IMR-90 (cell line): ENCODE measurements around the gene GRAMD1B. TPM values are rescaled to one million over a fixed set of nuclear protein-coding genes. Genes with fewer than 3 reads are reported as not detected.

Experiments
- ATAC-seq: fragments of 200-7000 bp; cut with Tn5 transposase; 2 replicates; pipeline ENCODE4 v1.9.1; 2020; ENCODE audit warnings: low read depth, mild to moderate bottlenecking, moderate library complexity
- BruUV-seq: library from RNA; stranded (reverse); fragments of 400-500 nt; replicated peaks from 2 replicates; lab custom pipeline; 2021; lab: Mats Ljungman, UMichigan
- CTCF ChIA-PET: fragments of 300-600 bp; formaldehyde crosslinking; extraction: SDS; loops from one replicate; lab custom pipeline; 2021; ENCODE audit warnings: antibody characterized with exemption; lab: Yijun Ruan, JAX
- POLR2A ChIA-PET: fragments of 300-600 bp; sonication (Branson Sonifier 250); formaldehyde crosslinking; loops from one replicate; lab custom pipeline; 2022; ENCODE audit warnings: antibody characterized with exemption; ENCODE audit not compliant: unreplicated experiment; lab: Charles Lee
- DNase-seq: peaks from one replicate; pipeline ENCODE4 v3.0.0; 2013
- H2AFZ ChIP-seq: replicated peaks from 2 replicates; pipeline ENCODE3; 2013; ENCODE audit warnings: low read length, mild to moderate bottlenecking; ENCODE audit not compliant: poor library complexity
- H2AK5ac ChIP-seq: 2 replicates; pipeline ENCODE4 v1.6.1; 2013; ENCODE audit warnings: low read depth, low read length, inconsistent platforms
- H2AK9ac ChIP-seq: replicated peaks from 2 replicates; pipeline ENCODE3; 2013; ENCODE audit warnings: mild to moderate bottlenecking, low read depth, low read length, moderate library complexity; ENCODE audit not compliant: poor library complexity
- H2BK120ac ChIP-seq: 2 replicates; pipeline ENCODE4 v1.6.1; 2013; ENCODE audit warnings: low read depth, low read length, inconsistent platforms
- H2BK15ac ChIP-seq: 3 replicates; pipeline ENCODE4 v1.6.1; 2013; ENCODE audit warnings: low read depth, low read length, inconsistent platforms
- H2BK20ac ChIP-seq: 2 replicates; pipeline ENCODE4 v1.6.1; 2013; ENCODE audit warnings: low read depth, mild to moderate bottlenecking, inconsistent platforms, low read length, moderate library complexity
- H2BK5ac ChIP-seq: 2 replicates; pipeline ENCODE4 v1.6.1; 2013; ENCODE audit warnings: mild to moderate bottlenecking, low read depth, low read length, inconsistent platforms; ENCODE audit not compliant: poor library complexity, severe bottlenecking
- H3K14ac ChIP-seq: replicated peaks from 2 replicates; pipeline ENCODE4 v1.6.1; 2013; ENCODE audit warnings: low read depth, low read length, inconsistent platforms
- H3K18ac ChIP-seq: 2 replicates; pipeline ENCODE4 v1.6.1; 2013; ENCODE audit warnings: low read depth, low read length, control low read depth
- H3K23ac ChIP-seq: 2 replicates; pipeline ENCODE4 v1.6.1; 2013; ENCODE audit warnings: low read depth, low read length, inconsistent platforms
- H3K27ac ChIP-seq: 2 replicates; pipeline ENCODE4 v1.5.1; 2013; ENCODE audit warnings: mild to moderate bottlenecking, control low read depth, low read length; ENCODE audit not compliant: insufficient read depth
- H3K27me3 ChIP-seq: 2 replicates; pipeline ENCODE4 v1.6.1; 2013; ENCODE audit warnings: low read length; ENCODE audit not compliant: control insufficient read depth, insufficient read depth
- H3K36me3 ChIP-seq: 2 replicates; pipeline ENCODE4 v1.6.1; 2013; ENCODE audit warnings: low read length, mixed read lengths; ENCODE audit not compliant: control insufficient read depth, insufficient read depth
- H3K4ac ChIP-seq: 2 replicates; pipeline ENCODE4 v1.6.1; 2013; ENCODE audit warnings: low read depth, low read length, inconsistent platforms
- H3K4me1 ChIP-seq: 2 replicates; pipeline ENCODE4 v1.6.1; 2013; ENCODE audit warnings: low read length, mixed read lengths; ENCODE audit not compliant: control insufficient read depth, insufficient read depth
- H3K4me2 ChIP-seq: 2 replicates; pipeline ENCODE4 v1.6.1; 2013; ENCODE audit warnings: low read depth, mild to moderate bottlenecking, control low read depth, low read length, moderate library complexity
- H3K4me3 ChIP-seq: 2 replicates; pipeline ENCODE4 v1.5.1; 2013; ENCODE audit warnings: low read depth, mild to moderate bottlenecking, control low read depth, low read length, moderate library complexity; ENCODE audit not compliant: insufficient read depth
- H3K56ac ChIP-seq: 2 replicates; pipeline ENCODE4 v1.6.1; 2013; ENCODE audit warnings: low read length, inconsistent platforms; ENCODE audit not compliant: insufficient read depth; ENCODE audit errors: extremely low read depth
- H3K79me1 ChIP-seq, 2 experiments: 2 replicates each; pipeline ENCODE4 v1.6.1; 2013; ENCODE audit warnings: low read length in 2 of 2, inconsistent platforms in 1 of 2, low read depth in 1 of 2
- H3K9ac ChIP-seq: 2 replicates; pipeline ENCODE4 v1.6.1; 2013; ENCODE audit warnings: low read depth, low read length, control low read depth
- H3K9me1 ChIP-seq: 2 replicates; pipeline ENCODE4 v1.6.1; 2013; ENCODE audit warnings: low read length, inconsistent platforms; ENCODE audit not compliant: insufficient read depth
- H3K9me3 ChIP-seq: 2 replicates; pipeline ENCODE4 v1.6.1; 2013; ENCODE audit warnings: low read length; ENCODE audit not compliant: control insufficient read depth, insufficient read depth
- H4K20me1 ChIP-seq: 2 replicates; pipeline ENCODE4 v1.6.1; 2013; ENCODE audit warnings: low read length, inconsistent platforms; ENCODE audit not compliant: insufficient read depth
- H4K5ac ChIP-seq: 2 replicates; pipeline ENCODE4 v1.6.1; 2013; ENCODE audit warnings: mild to moderate bottlenecking, low read depth, low read length, control low read depth
- H4K8ac ChIP-seq, 2 experiments: 2 replicates each; pipeline ENCODE4 v1.6.1; 2013; ENCODE audit warnings: low read depth in 2 of 2, low read length in 2 of 2, control low read depth in 1 of 2, inconsistent platforms in 1 of 2
- H4K91ac ChIP-seq: 2 replicates; pipeline ENCODE4 v1.6.1; 2013; ENCODE audit warnings: low read depth, low read length, inconsistent platforms; ENCODE audit not compliant: insufficient read depth
- BHLHE40 ChIP-seq: fragments of 150-350 bp; IDR thresholded peaks from 2 replicates; pipeline ENCODE4 v1.6.1; 2016; ENCODE audit warnings: mild to moderate bottlenecking, low read depth, low read length
- CEBPB ChIP-seq: IDR thresholded peaks from 2 replicates; pipeline ENCODE4 v1.6.1; 2012; ENCODE audit warnings: low read depth, low read length, improper control_type of control experiment
- CHD1 ChIP-seq: IDR thresholded peaks from 2 replicates; pipeline ENCODE4 v1.6.1; 2012; ENCODE audit warnings: low read depth, low read length, improper control_type of control experiment
- FOS ChIP-seq: fragments of 150-350 bp; IDR thresholded peaks from 2 replicates; pipeline ENCODE4 v1.6.1; 2016; ENCODE audit warnings: low read depth, low read length
- MAFK ChIP-seq: IDR thresholded peaks from 2 replicates; pipeline ENCODE4 v1.6.1; 2012; ENCODE audit warnings: low read depth, low read length, improper control_type of control experiment
- MAZ ChIP-seq: IDR thresholded peaks from 2 replicates; pipeline ENCODE4 v1.6.1; 2012; ENCODE audit warnings: low read depth, mild to moderate bottlenecking, low read length, improper control_type of control experiment, moderate library complexity, borderline replicate concordance
- MXI1 ChIP-seq: IDR thresholded peaks from 2 replicates; pipeline ENCODE4 v1.6.1; 2012; ENCODE audit warnings: low read depth, mild to moderate bottlenecking, low read length, moderate library complexity, borderline replicate concordance
- NFE2L2 ChIP-seq: fragments of 150-350 bp; IDR thresholded peaks from 2 replicates; pipeline ENCODE4 v1.6.1; 2016; ENCODE audit warnings: low read depth, mild to moderate bottlenecking, low read length
- POLR2A ChIP-seq: IDR thresholded peaks from 2 replicates; pipeline ENCODE4 v1.6.1; 2012; ENCODE audit warnings: mild to moderate bottlenecking, low read depth, low read length
- RAD21 ChIP-seq: IDR thresholded peaks from 2 replicates; pipeline ENCODE4 v1.6.1; 2012; ENCODE audit warnings: low read length, improper control_type of control experiment
- RCOR1 ChIP-seq: IDR thresholded peaks from 2 replicates; pipeline ENCODE4 v1.6.1; 2012; ENCODE audit warnings: mild to moderate bottlenecking, low read length, improper control_type of control experiment; ENCODE audit not compliant: insufficient replicate concordance
- RFX5 ChIP-seq: IDR thresholded peaks from 2 replicates; pipeline ENCODE4 v1.8.0; 2012; ENCODE audit warnings: low read depth, mild to moderate bottlenecking, low read length, moderate library complexity
- SMC3 ChIP-seq: fragments of 150-350 bp; IDR thresholded peaks from 2 replicates; pipeline ENCODE4 v1.6.1; 2016; ENCODE audit warnings: low read depth, mild to moderate bottlenecking, antibody characterized with exemption, low read length, moderate library complexity
- WGBS, 2 experiments: methylation state at CpG; one replicate each; pipeline versions ENCODE4 v1.1.5 to v1.1.7; 2013; ENCODE audit warnings: missing lambda C conversion rate in 2 of 2; ENCODE audit not compliant: insufficient read length in 1 of 2; ENCODE audit errors: extremely low coverage in 2 of 2; 5-methylcytosine and 5-hydroxymethylcytosine counted together
- dilution Hi-C: fragments of 300-500 bp; cut with HindIII; formaldehyde crosslinking; loops from one replicate; pipeline ENCODE4 v1.14.3; 2018; ENCODE audit warnings: low sequenced_read_pairs; ENCODE audit not compliant: unreplicated experiment
- in situ Hi-C: fragments of 300-500 bp; cut with MboI; formaldehyde crosslinking; loops from 3 replicates; pipeline ENCODE4 v1.14.3; 2019; ENCODE audit warnings: low sequenced_read_pairs, inconsistent platforms, mixed read lengths
- intact Hi-C: fragments of 100-400 bp; cut with micrococcal nuclease; formaldehyde crosslinking; loops from 2 replicates; pipeline ENCODE4 v1.10.0; 2022
- polyA plus RNA-seq, 3 experiments: library from polyadenylated mRNA; depleted of rRNA; stranded (reverse); fragments of >200 nt; gene quantifications; 2 replicates each; pipeline ENCODE4 v1.2.3, GENCODE V29; 2012; ENCODE audit warnings: low replicate concordance in 1 of 3
- total RNA-seq: library from RNA; depleted of rRNA; stranded (reverse); fragments of >200 nt; gene quantifications from 2 replicates; pipeline ENCODE4 v1.2.3, GENCODE V29; 2012
- TF ChIP-seq, protein P1 (sequence below): conservative IDR thresholded peaks from 2 replicates; pipeline ENCODE4 v1.5.1; 2012; ENCODE audit warnings: mild to moderate bottlenecking, low read depth, low read length, improper control_type of control experiment
- TF ChIP-seq, protein P2 (sequence below): fragments of 150-350 bp; IDR thresholded peaks from 2 replicates; pipeline ENCODE4 v1.6.1; 2017; ENCODE audit warnings: mild to moderate bottlenecking, antibody characterized with exemption, low read length, low read depth
- TF ChIP-seq, protein P3 (sequence below): fragments of 150-350 bp; IDR thresholded peaks from 2 replicates; pipeline ENCODE4 v1.6.1; 2016; ENCODE audit warnings: low read depth, mild to moderate bottlenecking, low read length, moderate library complexity, borderline replicate concordance

The GRAMD1B gene
- total and polyA plus RNA-seq, 2 of the 4 experiments (the other 2 are of a cell fraction): 7.1 to 7.2 TPM

DNA sequence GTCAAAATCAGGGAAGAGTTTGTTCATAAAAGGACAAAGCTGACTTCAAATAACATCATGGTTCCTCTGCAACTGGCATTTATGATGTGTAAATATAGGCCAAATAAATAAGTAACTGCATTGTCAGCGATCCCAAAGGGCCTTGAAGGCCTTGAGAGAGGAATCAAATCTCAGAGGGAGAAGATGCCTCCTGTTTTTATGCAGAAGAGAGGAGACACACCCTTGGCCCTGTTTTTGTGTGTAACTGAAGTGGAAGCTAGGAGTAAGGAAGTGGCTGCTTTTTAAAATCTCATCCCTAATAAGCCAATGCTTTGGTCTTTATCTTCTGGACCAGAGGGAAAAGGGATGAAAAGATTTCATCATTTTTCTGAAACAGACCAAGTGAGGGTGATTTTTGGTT lies 240.0 kb downstream of the GRAMD1B start:
- H3K4me1 ChIP-seq: no peaks in the 10 kb centered on the region
- H3K36me3 ChIP-seq: no peaks in the 10 kb centered on the region
- H4K91ac ChIP-seq: no peak overlapping the region
- ChIA-PET POLR2A (no interaction called here), CTCF (no interaction called here)
- in situ Hi-C loops: no loop called here
- peaks cover 14% of the 10 kb centered on the region for H3K27me3 ChIP-seq
- H3K9me3 ChIP-seq: no peaks in the 10 kb centered on the region
- no peaks in the 10 kb centered on the region for H3K79me1 ChIP-seq
- ATAC-seq: no peak
- H3K27ac ChIP-seq: no peak overlapping the region
- H3K18ac ChIP-seq: no peak overlapping the region
- no peak overlapping the region for H3K4ac ChIP-seq
- H4K5ac ChIP-seq: no peak overlapping the region
- H2AK9ac ChIP-seq: no peak overlapping the region
- H3K56ac ChIP-seq: no peak overlapping the region
- no peaks in the 10 kb centered on the region for H3K9me1 ChIP-seq
- no peak overlapping the region for H2BK120ac ChIP-seq
- no TSS peak for BruUV-seq
- 0% methylated on average over 1 of the region's 1 CpG; no CpG with 5 or more reads in 1 of the 2 experiments for WGBS, 2 experiments
- dilution Hi-C loops: no loop called here
- no peak overlapping the region for H3K9ac ChIP-seq
- H4K20me1 ChIP-seq: no peaks in the 10 kb centered on the region
- no peak overlapping the region for H3K23ac ChIP-seq
- no peak overlapping the region for H4K8ac ChIP-seq
- no peak overlapping the region for H3K4me3 ChIP-seq
- no peak overlapping the region for H3K4me2 ChIP-seq
- TF ChIP-seq CHD1: no peak
- no peak for TF ChIP-seq MAFK
- no peak for TF ChIP-seq SMC3
- TF ChIP-seq, protein P1, sequence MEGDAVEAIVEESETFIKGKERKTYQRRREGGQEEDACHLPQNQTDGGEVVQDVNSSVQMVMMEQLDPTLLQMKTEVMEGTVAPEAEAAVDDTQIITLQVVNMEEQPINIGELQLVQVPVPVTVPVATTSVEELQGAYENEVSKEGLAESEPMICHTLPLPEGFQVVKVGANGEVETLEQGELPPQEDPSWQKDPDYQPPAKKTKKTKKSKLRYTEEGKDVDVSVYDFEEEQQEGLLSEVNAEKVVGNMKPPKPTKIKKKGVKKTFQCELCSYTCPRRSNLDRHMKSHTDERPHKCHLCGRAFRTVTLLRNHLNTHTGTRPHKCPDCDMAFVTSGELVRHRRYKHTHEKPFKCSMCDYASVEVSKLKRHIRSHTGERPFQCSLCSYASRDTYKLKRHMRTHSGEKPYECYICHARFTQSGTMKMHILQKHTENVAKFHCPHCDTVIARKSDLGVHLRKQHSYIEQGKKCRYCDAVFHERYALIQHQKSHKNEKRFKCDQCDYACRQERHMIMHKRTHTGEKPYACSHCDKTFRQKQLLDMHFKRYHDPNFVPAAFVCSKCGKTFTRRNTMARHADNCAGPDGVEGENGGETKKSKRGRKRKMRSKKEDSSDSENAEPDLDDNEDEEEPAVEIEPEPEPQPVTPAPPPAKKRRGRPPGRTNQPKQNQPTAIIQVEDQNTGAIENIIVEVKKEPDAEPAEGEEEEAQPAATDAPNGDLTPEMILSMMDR: no peak
- TF ChIP-seq, protein P2, sequence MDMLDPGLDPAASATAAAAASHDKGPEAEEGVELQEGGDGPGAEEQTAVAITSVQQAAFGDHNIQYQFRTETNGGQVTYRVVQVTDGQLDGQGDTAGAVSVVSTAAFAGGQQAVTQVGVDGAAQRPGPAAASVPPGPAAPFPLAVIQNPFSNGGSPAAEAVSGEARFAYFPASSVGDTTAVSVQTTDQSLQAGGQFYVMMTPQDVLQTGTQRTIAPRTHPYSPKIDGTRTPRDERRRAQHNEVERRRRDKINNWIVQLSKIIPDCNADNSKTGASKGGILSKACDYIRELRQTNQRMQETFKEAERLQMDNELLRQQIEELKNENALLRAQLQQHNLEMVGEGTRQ: no peak
- no peak for TF ChIP-seq BHLHE40
- no peak for TF ChIP-seq CEBPB
- no peak for TF ChIP-seq MAZ
- TF ChIP-seq RAD21: no peak
- no peak for TF ChIP-seq MXI1
- no peak for TF ChIP-seq NFE2L2
- no peak for TF ChIP-seq RFX5
- TF ChIP-seq, protein P3, sequence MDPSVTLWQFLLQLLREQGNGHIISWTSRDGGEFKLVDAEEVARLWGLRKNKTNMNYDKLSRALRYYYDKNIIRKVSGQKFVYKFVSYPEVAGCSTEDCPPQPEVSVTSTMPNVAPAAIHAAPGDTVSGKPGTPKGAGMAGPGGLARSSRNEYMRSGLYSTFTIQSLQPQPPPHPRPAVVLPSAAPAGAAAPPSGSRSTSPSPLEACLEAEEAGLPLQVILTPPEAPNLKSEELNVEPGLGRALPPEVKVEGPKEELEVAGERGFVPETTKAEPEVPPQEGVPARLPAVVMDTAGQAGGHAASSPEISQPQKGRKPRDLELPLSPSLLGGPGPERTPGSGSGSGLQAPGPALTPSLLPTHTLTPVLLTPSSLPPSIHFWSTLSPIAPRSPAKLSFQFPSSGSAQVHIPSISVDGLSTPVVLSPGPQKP: no peak
- no peak for TF ChIP-seq FOS
- no peak for TF ChIP-seq RCOR1
- TF ChIP-seq POLR2A: no peak
- H2AFZ ChIP-seq: no peak overlapping the region
- no peak overlapping the region for H2BK5ac ChIP-seq
- DNase-seq: no peak
- H2BK15ac ChIP-seq: no peak overlapping the region
- no peak overlapping the region for H2BK20ac ChIP-seq
- H2AK5ac ChIP-seq: no peak overlapping the region
- intact Hi-C loops: no loop called here
- no peak overlapping the region for H3K14ac ChIP-seq
